Fibroblast of peridontal ligament (primary cell): ENCODE results near the gene CAVIN4.
A peak's percentile ranks its signal among the peaks of the same experiment; 100 is the strongest.

Experiments used
- DNase-seq: peaks from one replicate; pipeline ENCODE4 v3.0.0-alpha.2; 2010; ENCODE audit errors: extremely low read depth

Gene CAVIN4

DNA sequence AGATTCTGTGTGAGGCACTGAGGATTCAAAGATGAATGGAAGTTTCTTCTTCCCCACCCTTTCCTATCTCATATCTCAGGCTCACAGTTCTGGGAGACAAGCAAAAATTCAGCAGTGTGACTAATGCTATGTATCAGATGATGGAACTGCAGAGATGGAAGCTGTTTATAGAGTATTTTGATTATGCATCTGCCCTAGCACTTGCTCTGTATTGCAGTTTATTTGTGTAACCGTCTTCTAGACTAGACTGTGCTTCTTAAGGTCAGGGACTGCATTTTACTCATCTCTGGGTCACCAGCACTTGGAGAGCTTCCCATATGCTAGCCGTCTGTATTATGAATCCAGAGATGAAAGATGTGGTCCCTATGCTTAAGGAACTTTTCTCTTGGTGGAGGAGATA, 12.6 kb downstream of the CAVIN4 start:
- DNase-seq = peak; percentile 78

DNA sequence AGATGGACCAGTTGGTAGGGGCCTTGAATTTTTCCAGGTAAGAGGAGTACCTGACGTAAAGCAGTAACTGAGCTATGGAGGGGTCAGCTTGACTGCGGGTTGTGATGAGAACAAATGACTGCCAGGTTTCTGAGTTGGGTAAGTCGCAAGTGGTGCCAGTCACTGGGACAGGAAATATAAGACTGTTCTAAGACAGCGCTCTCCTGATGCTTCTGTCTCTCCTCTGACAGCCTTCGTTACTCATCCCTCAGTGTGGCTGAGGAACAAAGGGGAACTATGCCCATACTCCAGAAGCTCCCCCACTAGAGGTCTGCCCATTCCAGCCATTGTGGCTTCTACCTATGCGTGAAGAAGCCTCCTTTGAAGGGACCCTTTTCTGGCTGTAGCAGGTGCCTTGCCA, 13.3 kb downstream of the CAVIN4 start:
- no peak for DNase-seq

DNA sequence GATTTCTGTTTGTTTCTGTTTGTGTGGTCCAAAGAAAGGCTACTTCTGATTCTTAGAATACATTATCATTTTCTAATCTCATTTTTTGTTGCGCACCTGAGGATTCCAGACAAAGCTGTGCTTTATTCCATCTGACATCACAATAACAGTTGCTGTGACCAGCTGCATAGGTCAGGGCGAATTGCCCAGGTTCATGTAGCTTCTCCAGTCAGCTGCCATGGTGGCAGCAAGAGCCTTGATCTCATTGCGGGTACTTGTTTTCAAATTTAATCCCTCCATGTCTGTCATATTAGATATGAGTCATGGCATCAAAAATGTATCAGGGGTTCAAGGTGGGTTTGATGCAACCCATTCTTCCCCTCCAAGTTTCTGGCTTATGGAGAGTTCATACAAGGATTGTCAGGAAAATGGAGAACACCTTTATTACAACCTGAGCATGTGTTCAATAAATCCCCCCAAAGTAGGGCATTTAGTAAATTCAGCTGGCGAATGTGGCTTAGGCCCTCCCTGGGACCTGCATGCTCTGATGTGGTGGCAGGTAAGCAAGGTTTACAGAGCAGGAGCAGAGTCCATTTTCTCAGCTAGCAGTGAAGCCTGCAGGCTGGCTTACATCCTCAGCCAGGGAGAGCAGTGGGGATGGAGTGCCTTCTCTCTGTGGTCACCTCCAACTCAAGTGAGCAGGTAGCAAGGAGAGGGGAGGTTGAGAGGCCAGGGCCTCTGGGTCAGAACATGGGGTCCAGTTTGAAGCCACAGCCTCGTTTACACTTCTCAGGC, 13.9 kb downstream of the CAVIN4 start:
- no peak for DNase-seq

DNA sequence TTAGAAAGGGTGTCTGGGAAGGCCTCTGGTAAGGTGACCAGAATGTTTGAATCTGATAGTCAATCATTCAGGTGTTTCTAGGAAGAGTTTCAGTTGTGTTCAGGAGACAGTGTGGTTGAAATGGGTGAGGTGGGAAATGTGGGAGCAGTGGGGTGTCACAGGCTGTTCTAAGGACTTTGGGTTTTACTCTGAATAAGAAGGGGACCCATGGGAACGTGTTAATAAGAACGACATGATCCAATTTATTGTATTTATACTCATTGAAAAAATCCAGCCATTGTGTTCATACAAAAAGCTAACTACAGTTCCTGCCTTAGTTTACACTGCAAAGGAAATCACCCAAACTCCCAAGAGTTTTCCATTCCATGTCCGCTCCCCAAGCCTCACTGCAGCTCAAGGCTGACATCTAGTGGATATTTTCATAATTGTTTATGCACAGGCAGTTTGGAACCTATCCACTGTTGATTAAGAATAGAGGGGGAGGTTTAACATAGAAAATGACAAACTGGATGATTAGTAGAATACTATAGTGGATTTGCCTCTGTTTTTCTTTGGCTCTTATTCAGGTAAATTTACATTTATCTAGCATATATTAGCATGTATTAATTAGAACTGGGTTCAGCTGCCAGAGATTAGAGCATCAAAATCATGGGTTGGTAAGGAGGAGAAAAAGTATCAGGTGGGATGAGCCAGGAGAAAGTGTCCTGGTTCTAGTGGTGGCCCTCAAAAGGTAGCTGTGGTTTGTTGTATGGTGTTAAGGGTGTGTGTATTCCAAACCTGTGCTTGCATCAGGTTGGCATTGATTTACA, 17.7 kb downstream of the CAVIN4 start:
- peak; percentile 84 for DNase-seq

DNA sequence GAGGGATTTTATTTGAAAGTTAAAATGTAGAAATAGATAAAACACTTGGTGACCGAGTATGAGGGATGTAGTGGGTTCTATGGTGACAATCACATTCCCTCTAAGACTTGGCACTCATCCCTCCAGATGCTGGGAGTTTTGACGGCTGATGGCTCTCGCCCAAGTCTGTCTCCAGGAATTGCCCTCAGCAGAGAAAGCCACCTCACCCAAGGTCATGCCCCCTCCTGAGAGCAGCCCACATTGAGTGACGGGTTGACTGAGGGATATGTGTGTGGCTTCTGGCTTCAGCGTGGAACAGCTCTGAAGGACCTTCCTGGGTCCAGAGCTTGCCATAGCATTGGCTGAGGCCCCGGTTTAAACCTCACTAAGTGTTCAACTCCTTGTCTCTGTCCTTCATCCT, 19.4 kb downstream of the CAVIN4 start:
- no peak for DNase-seq

DNA sequence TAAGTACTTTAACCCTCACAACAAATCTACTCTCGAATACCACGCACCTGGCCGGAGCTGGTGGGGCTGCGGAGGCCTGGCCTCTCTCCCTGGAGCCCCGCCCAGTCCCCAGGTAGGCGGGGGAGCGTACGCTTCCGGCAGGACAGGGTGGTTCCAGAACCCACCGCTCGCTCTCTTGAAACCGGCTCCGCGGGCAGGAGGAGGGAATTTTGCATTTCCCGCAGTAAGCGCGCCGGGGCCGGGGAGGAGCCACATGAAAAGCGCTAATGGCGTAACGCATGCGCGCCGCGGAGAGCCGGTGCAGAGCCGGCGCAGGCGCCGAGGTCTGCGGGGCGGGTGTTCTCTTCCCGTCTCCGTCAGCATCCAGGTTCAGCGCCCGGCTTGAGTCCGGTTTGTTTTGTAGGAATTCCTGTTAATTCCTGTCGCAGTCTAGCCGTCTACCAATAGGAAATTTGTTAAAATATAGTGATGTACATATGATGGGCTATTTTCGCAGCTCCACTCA, 20.8 kb downstream of the CAVIN4 start:
- peak; percentile 73 for DNase-seq

DNA sequence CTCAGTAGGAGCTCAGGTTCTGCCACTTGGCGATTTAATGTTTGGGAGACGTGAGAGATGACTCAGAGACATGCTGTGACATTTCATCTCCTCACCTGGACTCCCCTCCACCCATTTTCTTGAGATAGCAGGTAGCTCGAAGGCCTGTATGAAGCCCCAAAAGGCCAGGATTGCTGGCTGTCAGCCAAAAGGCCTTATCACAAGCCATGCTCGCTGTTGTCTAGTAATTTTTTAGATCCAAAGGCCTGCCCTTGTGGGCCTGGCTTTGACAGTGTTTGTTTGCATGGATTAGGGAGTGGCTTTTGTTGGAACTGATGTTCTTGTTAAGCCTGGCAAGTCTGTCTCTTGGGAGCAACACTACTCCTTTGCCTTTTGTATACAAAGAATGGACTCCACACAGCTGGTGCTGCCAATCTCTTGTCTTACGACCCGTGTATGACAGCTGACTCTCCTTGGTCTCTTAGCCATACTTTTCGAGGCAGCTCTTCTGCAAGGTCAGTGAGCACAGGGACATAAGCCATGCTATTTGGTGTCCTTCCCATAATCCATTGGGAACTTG, 22.7 kb downstream of the CAVIN4 start:
- no peak for DNase-seq

DNA sequence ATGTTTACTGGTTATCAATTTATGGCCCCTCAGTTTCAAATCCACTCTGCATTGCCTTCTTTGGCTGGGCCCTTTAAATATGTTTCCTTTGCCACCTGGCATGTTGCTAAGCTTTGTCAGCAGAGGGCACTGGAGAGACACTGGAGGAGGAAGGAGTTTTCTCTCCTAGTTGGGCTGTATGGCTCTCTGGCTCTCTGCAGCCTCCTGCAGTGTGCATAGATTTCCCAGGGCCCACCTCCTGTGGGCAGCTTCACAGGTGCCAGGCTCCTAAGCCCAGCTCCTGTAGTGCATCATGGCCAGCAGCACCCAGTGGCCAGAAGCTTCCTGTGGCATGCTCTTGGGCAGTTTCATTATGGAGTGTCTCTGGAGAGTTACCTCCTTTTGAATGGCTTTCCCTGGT, 23.3 kb downstream of the CAVIN4 start:
- peak; percentile 62 for DNase-seq

DNA sequence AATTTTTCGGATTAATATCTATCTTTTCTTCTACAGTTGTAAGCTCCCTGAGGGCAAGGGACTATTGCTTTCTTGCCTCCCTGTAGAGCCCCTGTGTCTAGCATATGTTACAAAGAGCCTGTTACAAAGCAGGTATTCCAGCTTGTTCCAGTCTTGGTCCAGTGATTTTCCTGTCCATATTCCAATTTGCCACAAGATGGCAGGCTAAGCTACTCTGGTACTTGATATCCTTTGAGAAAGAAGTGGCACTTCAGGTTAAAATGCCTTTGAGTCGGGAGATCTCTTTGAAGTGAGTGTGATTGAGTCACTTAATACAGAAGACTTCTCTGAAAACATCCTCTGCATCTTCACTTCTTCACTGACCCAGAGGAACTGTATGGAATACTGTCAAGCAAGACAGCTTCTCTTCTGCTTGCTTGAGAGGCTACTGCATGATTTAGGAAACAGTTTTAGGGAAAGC, 24.5 kb downstream of the CAVIN4 start:
- DNase-seq = peak; percentile 66

DNA sequence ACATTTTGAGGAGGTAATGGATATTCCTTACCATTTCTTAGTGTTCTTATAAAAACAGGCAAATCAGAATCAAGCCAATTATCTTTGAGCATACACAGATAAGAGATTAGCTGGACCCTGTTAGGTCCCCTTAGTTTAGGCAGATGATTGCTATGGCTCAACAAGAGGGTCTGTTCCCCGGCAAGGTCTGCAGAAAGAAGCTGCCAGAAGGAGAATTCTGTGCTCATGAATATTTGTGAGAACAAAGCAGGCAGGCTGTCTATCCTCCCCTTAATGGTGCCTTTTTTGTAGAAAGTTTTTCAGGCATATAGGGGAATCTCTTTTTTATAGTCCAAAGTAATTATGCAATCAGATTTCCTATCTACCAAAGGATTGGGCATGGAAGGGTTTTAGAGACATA, 27.5 kb downstream of the CAVIN4 start:
- DNase-seq = no peak

DNA sequence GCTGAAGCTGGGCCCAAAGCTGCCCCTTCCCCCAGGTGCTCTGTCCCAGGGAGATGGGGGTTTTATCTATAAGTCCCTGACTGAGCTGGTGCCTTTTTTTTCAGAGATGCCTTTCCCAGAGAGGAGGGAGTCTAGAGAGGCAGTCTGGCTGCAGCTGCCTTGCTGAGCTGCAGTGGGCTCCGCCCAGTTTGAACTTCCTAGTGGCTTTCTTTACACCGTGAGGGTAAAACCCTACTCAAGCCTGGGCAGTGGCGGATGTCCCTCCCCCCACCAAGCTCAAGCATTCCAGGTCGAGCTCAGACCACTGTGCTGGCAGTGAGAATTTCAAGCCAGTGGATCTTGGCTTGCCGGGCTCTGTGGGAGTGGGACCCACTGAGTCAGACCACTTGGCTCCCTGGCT, 41.3 kb downstream of the CAVIN4 start:
- DNase-seq = no peak

DNA sequence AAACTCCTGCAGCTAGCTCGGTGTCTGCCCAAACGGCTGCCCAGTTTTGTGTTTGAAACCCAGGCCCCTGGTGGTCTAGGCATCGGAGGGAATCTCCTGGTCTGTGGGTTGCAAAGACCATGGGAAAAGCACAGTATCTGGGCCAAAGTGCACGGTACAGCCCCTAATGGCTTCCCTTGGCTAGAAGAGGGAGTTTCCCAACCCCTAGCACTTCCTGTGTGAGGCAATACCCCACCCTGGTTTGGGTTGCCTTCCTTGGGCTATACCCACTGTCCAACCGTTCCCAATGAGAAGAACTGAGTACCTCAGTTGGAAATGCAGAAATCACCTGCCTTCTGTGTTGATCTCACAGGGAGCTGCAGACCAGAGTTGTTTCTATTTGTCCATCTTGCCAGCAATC, 41.8 kb downstream of the CAVIN4 start:
- no peak for DNase-seq

DNA sequence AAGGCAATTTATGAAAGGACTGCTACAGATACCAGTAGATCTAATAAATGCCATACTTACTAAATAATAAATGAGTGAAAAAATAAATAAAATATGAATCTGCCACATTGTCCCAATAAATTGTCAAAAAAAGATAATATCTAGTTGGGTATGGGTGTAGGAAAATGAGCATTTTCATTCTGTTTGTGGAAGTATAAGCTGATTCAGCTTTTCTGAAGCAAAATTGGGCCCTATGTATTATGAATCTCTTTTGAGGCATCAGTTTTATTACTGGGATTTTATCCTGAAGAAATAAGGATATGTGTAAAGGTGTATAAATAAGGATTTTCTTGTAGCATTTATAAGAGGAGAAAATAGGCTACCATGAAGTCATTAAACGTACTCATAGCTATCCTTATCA, 46.1 kb downstream of the CAVIN4 start:
- DNase-seq = no peak

DNA sequence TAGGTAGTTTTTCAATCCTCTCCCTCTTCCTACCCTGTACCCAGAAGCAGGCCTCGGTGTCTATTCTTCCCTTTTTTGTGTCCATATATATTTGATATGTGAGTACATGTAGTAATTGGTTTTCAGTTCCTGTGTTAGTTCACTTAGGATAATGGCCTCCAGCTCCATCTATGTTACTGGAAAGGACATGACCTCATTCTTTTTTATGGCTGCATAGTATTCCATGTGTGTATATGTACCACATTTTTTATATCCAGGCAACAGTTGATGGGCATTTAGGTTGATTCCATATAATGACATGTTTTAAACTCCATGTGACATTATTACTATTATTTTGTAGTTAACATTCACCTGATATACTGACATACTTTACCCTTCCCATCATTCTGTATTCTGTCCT, 49.1 kb downstream of the CAVIN4 start:
- DNase-seq = no peak

DNA sequence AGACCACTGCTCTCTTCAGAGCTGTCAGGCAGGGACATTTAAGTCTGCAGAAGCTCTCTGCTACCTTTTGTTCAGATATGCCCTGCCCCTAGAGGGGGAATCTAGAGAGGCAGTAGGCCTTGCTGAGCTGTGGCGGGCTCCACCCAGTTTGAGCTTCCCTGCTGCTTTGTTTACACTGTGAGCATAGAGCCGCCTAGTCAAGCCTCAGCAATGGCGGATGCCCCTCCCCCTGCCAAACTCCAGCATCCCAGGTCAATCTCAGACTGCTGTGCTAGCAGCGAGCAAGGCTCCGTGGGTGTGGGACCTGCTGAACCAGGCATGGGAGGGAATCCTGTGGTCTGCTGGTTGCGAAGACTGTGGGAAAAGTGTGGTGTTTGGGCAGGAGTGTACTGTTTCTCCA, 59.9 kb downstream of the CAVIN4 start:
- no peak for DNase-seq
